GM12878 (cell line): ENCODE measurements around the gene ZNF473.

ENCODE experiments used
- CREB1 ChIP-seq: IDR thresholded peaks from 2 replicates; pipeline ENCODE4 v1.6.1; 2012; ENCODE audit warnings: low read depth, mild to moderate bottlenecking, inconsistent platforms
- EZH2 ChIP-seq: IDR thresholded peaks from 2 replicates; pipeline ENCODE4 v1.6.1; 2012; ENCODE audit warnings: low read depth, mild to moderate bottlenecking, control low read depth, inconsistent platforms, low read length, borderline replicate concordance; ENCODE audit not compliant: control insufficient read depth
- MXI1 ChIP-seq: fragments of 150-350 bp; IDR thresholded peaks from 2 replicates; pipeline ENCODE4 v1.6.1; 2011; ENCODE audit warnings: low read depth, mild to moderate bottlenecking, inconsistent platforms, low read length, improper control_type of control experiment
- NBN ChIP-seq: fragments of 450-650 bp; IDR thresholded peaks from 2 replicates; pipeline ENCODE4 v1.6.1; 2016
- TF ChIP-seq, protein P1 (sequence below), 3 experiments: IDR thresholded peaks in 2 of 3; conservative IDR thresholded peaks in 1 of 3; 2 replicates each; pipeline ENCODE4 v1.5.1; 2011; ENCODE audit warnings: low read depth in 3 of 3, low read length in 3 of 3, mild to moderate bottlenecking in 3 of 3, control low read depth in 2 of 3, moderate library complexity in 2 of 3, inconsistent platforms in 1 of 3, mixed read lengths in 1 of 3; ENCODE audit not compliant: control insufficient read depth in 2 of 3, insufficient read depth in 1 of 3; ENCODE audit errors: extremely low read depth in 1 of 3

DNA sequence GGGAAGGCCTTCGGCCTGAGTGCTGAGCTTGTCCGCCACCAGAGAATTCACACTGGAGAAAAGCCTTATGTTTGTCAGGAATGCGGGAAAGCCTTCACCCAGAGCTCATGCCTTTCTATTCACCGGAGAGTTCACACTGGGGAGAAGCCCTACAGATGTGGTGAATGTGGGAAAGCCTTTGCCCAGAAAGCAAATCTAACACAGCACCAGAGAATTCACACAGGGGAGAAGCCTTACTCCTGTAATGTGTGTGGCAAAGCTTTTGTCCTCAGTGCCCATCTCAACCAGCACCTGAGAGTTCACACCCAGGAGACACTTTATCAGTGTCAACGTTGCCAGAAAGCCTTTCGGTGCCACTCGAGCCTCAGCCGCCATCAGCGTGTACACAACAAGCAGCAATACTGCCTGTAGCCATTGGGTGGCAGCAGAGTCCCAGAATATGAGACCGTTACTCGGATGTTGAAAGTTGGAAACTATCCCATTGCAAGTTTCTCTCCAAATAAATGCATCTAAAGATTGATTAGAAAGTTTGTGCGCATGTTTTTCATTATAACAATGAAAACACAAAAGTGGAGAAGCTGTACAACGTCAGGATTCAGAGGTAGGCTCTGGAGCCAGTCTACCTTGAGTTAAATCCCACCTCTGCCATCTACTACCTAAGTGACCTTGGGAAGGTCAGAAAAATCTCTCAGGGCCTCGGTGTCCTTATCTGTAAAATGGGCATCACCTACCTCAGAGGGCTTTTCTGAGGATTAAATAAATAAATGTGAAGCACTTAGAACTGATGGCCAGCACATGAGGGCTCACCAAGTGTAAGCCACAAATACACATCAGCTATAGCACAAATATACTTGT lies 21.1 kb downstream of the ZNF473 start:
- TF ChIP-seq NBN: no peak
- no peak for TF ChIP-seq EZH2
- TF ChIP-seq MXI1: no peak
- TF ChIP-seq, protein P1, sequence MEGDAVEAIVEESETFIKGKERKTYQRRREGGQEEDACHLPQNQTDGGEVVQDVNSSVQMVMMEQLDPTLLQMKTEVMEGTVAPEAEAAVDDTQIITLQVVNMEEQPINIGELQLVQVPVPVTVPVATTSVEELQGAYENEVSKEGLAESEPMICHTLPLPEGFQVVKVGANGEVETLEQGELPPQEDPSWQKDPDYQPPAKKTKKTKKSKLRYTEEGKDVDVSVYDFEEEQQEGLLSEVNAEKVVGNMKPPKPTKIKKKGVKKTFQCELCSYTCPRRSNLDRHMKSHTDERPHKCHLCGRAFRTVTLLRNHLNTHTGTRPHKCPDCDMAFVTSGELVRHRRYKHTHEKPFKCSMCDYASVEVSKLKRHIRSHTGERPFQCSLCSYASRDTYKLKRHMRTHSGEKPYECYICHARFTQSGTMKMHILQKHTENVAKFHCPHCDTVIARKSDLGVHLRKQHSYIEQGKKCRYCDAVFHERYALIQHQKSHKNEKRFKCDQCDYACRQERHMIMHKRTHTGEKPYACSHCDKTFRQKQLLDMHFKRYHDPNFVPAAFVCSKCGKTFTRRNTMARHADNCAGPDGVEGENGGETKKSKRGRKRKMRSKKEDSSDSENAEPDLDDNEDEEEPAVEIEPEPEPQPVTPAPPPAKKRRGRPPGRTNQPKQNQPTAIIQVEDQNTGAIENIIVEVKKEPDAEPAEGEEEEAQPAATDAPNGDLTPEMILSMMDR (IDR thresholded peaks at IDR 0.05 in 2 of 3, conservative IDR thresholded peaks at IDR 0.05 in 1 of 3; ENCODE audit: control insufficient read depth in 2 of 3, extremely low read depth in 1 of 3, insufficient read depth in 1 of 3, low read depth in 3 of 3, low read length in 3 of 3): peak; percentile 39 to 65 (median 62)
- no peak for TF ChIP-seq CREB1
